ENCODE results near the gene BICRA. TPM values are rescaled to one million over a fixed set of nuclear protein-coding genes. Genes with fewer than 3 reads are reported as not detected.

Gene BICRA
- total RNA-seq, 1 donor from 2014 or later: 22.9 TPM

GRCh38 chr19:47608074-47608918 is 638 bp upstream of the BICRA start:
- Mint-ChIP-seq H3K36me3 (peaks cover 3% of the 10 kb centered on the region), H3K27me3 (no peaks in the 10 kb centered on the region), H3K4me1 (ENCODE audit: unreplicated experiment) (peaks cover 23% of the 10 kb centered on the region), H3K27ac (peak overlapping the region; percentile 85), H3K4me3 (peak overlapping the region; percentile 89), H3K9me3 (no peaks in the 10 kb centered on the region)
- DNase-seq (ENCODE audit: extremely low spot score, unreplicated experiment): peak; percentile 99
- TF ChIP-seq CTCF (conservative IDR thresholded peaks at IDR 0.05): peak; percentile 58

GRCh38 chr19:47609906-47610894 is 1.3 kb downstream of the BICRA start:
- H3K27me3 Mint-ChIP-seq: no peaks in the 10 kb centered on the region
- H3K4me3 Mint-ChIP-seq: peak overlapping the region; percentile 87
- H3K9me3 Mint-ChIP-seq: no peaks in the 10 kb centered on the region
- peaks cover 6% of the 10 kb centered on the region for H3K36me3 Mint-ChIP-seq
- TF ChIP-seq CTCF (conservative IDR thresholded peaks at IDR 0.05): no peak
- H3K4me1 Mint-ChIP-seq (ENCODE audit: unreplicated experiment): peaks cover 34% of the 10 kb centered on the region
- peak; percentile 72 for DNase-seq (ENCODE audit: extremely low spot score, unreplicated experiment)
- peak overlapping the region; percentile 88 for H3K27ac Mint-ChIP-seq

GRCh38 chr19:47610902-47611301 is 2.0 kb downstream of the BICRA start:
- peaks cover 6% of the 10 kb centered on the region for H3K36me3 Mint-ChIP-seq
- TF ChIP-seq CTCF (conservative IDR thresholded peaks at IDR 0.05): no peak
- H3K9me3 Mint-ChIP-seq: no peaks in the 10 kb centered on the region
- peak overlapping the region; percentile 88 for H3K27ac Mint-ChIP-seq
- peak overlapping the region; percentile 87 for H3K4me3 Mint-ChIP-seq
- peaks cover 34% of the 10 kb centered on the region for H3K4me1 Mint-ChIP-seq (ENCODE audit: unreplicated experiment)
- DNase-seq (ENCODE audit: extremely low spot score, unreplicated experiment): no peak
- H3K27me3 Mint-ChIP-seq: no peaks in the 10 kb centered on the region

- peaks cover 30% of the 10 kb centered on the region for H3K4me1 Mint-ChIP-seq (ENCODE audit: unreplicated experiment)
Observed at GRCh38 chr19:47613165-47614020, 4.5 kb downstream of the BICRA start.

More at GRCh38 chr19:47613165-47614020, 4.5 kb downstream of the BICRA start:
- Mint-ChIP-seq H3K9me3 (no peaks in the 10 kb centered on the region), H3K27me3 (no peaks in the 10 kb centered on the region), H3K4me3 (peak overlapping the region; percentile 22), H3K27ac (peak overlapping the region; percentile 86), H3K36me3 (peaks cover 6% of the 10 kb centered on the region)
- DNase-seq (ENCODE audit: extremely low spot score, unreplicated experiment): peak; percentile 75
- no peak for TF ChIP-seq CTCF (conservative IDR thresholded peaks at IDR 0.05)
